ENCODE data around the gene GPR17.

GPR17 gene

GRCh38 chr2:127654838-127655175 lies 8.9 kb downstream of the GPR17 start:
- DNase-seq (ENCODE audit: low read depth): no peak

- DNase-seq (ENCODE audit: low read depth): no peak
Observed at GRCh38 chr2:127655209-127656073, 9.5 kb downstream of the GPR17 start.

GRCh38 chr2:127656569-127657231 lies 10.7 kb downstream of the GPR17 start:
- no peak for DNase-seq (ENCODE audit: low read depth)

GRCh38 chr2:127657232-127657595 lies 11.3 kb downstream of the GPR17 start:
- no peak for DNase-seq (ENCODE audit: low read depth)

- no peak for DNase-seq (ENCODE audit: low read depth)
Observed at GRCh38 chr2:127658146-127658545, 12.2 kb downstream of the GPR17 start.

GRCh38 chr2:127658641-127659407 lies 12.9 kb downstream of the GPR17 start:
- no peak for DNase-seq (ENCODE audit: low read depth)

- DNase-seq (ENCODE audit: low read depth): no peak
Observed at GRCh38 chr2:127659408-127660290, 13.7 kb downstream of the GPR17 start.

- no peak for DNase-seq (ENCODE audit: low read depth)
Observed at GRCh38 chr2:127660291-127660578, 14.3 kb downstream of the GPR17 start.

GRCh38 chr2:127661072-127661649 lies 15.2 kb downstream of the GPR17 start:
- no peak for DNase-seq (ENCODE audit: low read depth)

- DNase-seq (ENCODE audit: low read depth): no peak
Observed at GRCh38 chr2:127661949-127662510, 16.1 kb downstream of the GPR17 start.

- no peak for DNase-seq (ENCODE audit: low read depth)
Observed at GRCh38 chr2:127662937-127663565, 17.1 kb downstream of the GPR17 start.

- no peak for DNase-seq (ENCODE audit: low read depth)
Observed at GRCh38 chr2:127663566-127664064, 17.7 kb downstream of the GPR17 start.

- DNase-seq (ENCODE audit: low read depth): no peak
Observed at GRCh38 chr2:127664065-127664894, 18.3 kb downstream of the GPR17 start.

GRCh38 chr2:127664895-127665225 lies 18.9 kb downstream of the GPR17 start:
- no peak for DNase-seq (ENCODE audit: low read depth)

GRCh38 chr2:127665267-127665893 lies 19.4 kb downstream of the GPR17 start:
- DNase-seq (ENCODE audit: low read depth): no peak

GRCh38 chr2:127669056-127669455 lies 23.1 kb downstream of the GPR17 start:
- DNase-seq (ENCODE audit: low read depth): no peak

- no peak for DNase-seq (ENCODE audit: low read depth)
Observed at GRCh38 chr2:127670055-127670956, 24.4 kb downstream of the GPR17 start.

GRCh38 chr2:127670957-127671290 lies 25.0 kb downstream of the GPR17 start:
- DNase-seq (ENCODE audit: low read depth): no peak

All from activated T-cell treated with anti-CD3 and anti-CD28 coated beads for 48 hours (primary cell).